ENCODE measurements around the gene LCN12. TPM values are rescaled to one million over a fixed set of nuclear protein-coding genes. Genes with fewer than 3 reads are reported as not detected.
A peak's percentile ranks its signal among the peaks of the same experiment; 100 is the strongest.

Gene LCN12
- total and polyA plus RNA-seq, 5 experiments from 2014 or later, result 2.6 to 2.7 TPM; not detected in 3

DNA sequence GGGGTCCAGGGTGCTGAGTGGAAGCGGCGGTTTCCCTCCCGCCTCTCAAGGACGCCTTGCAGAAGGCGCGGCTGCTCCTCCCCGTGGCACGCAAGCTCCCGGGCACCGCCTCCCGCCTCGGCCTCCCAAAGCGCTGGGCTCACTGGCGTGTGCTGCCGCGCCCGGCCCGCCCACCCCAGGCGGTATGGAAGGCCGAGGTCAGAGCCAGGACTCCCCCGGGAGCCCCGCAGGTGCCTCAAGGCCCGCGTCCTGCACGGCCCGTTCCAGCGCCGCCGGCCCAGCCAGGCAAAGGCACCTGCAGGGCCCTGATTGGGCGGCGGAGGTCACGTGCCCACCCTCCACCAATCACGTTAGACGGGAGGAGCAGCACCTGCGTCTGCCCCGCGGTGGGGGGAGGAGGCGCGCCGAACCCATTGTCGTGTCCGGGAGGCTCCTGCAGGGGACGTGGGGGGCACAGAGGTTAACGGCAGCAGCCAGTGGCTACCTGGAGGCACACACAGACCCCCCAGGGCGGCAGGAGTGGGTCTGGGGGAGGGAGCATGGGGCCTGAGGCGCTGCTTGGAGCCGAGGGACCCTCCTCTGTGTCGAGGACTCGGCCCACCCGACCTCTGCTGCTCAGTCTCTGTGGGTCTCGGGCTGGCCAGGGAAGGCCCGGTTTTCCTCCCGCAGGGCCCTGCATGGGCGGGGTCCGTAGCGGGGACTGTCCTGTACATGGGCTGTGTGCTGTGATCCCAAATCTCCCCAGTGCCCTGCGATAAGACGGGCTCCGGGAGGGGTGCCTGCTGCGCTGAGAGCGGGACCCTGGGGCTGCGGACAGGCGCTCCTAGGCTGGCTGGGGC lies 2.0 kb upstream of the LCN12 start:
- H3K4me1 Mint-ChIP-seq, result peaks cover 6 to 18% (median 17%) of the 10 kb centered on the region in 4 donors
- H3K9me3 Mint-ChIP-seq, result no peaks in the 10 kb centered on the region
- no peaks in the 10 kb centered on the region for H3K36me3 Mint-ChIP-seq
- peak overlapping the region; percentile 77 to 93 (median 86) for H3K4me3 Mint-ChIP-seq
- DNase-seq (peak; percentile 94 to 99 (median 96)), ATAC-seq (peak; percentile 96 to 98)
- peak overlapping the region; percentile 67 to 96 (median 90) for H3K27ac Mint-ChIP-seq
- H3K27me3 Mint-ChIP-seq, result no peaks in the 10 kb centered on the region
- POLR2A ChIA-PET, result interaction anchor here (0.7 to 9.5 kb wide), 8 partner anchors 10 to 85 kb away, joined by 3 to 113 read pairs (median 6); partner anchors contain the start of genes CLIC3 and PAXX

DNA sequence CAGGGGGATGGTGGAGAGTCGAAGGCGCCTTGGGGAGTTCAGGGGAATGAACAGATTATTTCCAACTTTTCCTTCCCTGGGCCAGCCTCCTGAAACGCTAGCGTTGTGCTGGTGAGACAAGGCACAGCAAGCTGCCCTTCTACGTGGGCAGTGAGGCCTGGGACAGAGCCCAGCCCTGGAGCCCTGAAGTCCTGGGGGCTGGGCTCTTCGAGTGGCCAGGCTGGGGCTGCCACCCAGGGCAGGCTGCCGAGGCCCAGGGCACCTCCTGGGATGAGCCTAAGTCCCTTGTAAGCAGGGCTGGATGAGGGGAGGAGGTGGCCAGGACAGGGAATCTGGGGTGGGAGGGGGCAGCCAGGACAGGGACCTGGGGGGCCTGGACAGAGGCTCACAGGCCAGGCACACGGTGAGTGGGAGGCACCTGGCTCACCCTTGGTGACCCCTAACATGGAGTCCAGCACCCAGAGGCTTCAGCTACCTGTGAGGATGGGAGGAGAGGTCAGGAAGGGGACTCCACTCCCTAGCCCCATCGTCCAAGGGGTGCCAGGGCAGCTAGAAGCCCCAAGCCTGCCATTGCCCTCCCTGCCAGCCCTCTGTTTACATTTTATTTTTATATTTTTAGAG lies 1.3 kb upstream of the LCN12 start:
- no peaks in the 10 kb centered on the region for H3K9me3 Mint-ChIP-seq
- POLR2A ChIA-PET, result interaction anchor here (0.7 to 9.5 kb wide), 6 partner anchors 9 to 84 kb away, joined by 3 to 113 read pairs (median 7); partner anchors contain the start of genes CLIC3 and PAXX
- ATAC-seq (no peak), DNase-seq (no peak)
- no peaks in the 10 kb centered on the region for H3K36me3 Mint-ChIP-seq
- no peaks in the 10 kb centered on the region for H3K27me3 Mint-ChIP-seq
- peaks cover 6 to 20% (median 17%) of the 10 kb centered on the region in 4 donors for H3K4me1 Mint-ChIP-seq
- peak overlapping the region; percentile 75 to 93 (median 86) for H3K4me3 Mint-ChIP-seq
- H3K27ac Mint-ChIP-seq, result peak overlapping the region; percentile 67 to 96 (median 90)

DNA sequence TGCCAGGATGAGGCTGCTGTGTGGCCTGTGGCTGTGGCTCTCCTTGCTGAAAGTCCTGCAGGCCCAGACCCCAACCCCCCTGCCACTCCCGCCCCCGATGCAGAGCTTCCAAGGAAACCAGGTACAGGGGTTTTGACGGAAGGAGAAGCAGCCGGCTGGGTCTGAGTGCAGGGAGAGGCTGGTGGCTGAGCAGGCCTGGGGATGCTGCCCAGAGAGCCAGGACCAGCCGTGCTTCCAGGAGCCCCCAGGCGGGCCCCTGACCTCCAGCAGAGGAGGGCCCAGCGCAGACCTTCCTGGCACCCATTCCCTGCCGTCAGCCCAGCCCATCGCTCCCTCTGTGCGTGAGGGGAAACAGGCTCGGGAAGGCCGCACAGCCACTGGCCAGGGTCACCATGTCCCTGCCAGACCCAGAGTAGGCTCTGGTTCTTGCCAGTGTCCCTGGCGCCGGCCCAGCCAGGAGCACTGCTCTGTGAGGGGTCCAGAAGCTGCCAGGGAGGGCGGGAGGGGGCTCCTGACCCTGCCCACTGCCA lies 313 bp downstream of the LCN12 start:
- Mint-ChIP-seq H3K4me3 (no peak overlapping the region), H3K4me1 (peaks cover 8 to 28% (median 20%) of the 10 kb centered on the region in 4 donors), H3K27ac (no peak overlapping the region), H3K36me3 (no peaks in the 10 kb centered on the region), H3K27me3 (no peaks in the 10 kb centered on the region), H3K9me3 (peaks cover 0 to 11% (median 0%) of the 10 kb centered on the region in 9 donors)
- ATAC-seq (no peak), DNase-seq (peak in 2 of 10 donors; percentile 3 to 51)
- POLR2A ChIA-PET, result interaction anchor here (0.6 to 1.6 kb wide), 6 partner anchors 11 to 174 kb away, joined by 3 to 4 read pairs (median 3); partner anchors contain the start of gene CLIC3

DNA sequence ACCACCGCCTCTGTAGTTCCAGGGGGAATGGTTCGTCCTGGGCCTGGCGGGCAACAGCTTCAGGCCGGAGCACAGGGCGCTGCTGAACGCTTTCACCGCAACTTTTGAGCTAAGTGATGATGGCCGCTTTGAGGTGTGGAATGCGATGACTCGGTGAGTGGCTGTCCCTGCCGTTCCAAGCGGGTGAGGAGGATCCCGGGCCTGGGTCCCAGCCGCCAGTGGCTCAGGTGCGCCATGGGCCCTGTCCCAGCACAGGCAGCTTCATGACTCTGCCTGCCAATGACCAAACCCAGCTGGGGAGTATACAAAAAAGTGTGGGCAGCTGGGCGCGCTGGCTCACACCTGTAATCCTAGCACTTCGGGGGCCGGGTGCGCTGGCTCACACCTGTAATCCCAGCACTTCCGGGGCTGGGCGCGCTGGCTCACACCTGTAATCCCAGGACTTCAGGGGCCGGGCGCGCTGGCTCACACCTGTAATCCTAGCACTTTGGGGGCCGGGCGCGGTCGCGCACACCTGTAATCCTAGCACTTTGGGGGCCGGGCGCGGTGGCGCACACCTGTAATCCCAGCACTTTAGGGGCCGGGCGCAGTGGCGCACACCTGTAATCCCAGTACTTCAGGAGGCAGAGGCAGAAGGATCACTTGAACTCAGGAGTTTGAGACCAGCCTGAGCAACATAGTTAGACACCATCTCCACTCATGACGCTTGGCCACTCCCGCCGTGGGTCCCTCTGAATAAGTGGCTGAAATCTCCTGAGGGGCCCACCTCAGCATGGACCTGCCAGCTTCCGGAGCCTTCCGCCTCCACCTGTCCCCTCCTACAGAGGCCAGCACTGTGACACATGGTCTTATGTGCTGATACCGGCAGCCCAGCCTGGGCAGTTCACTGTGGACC lies 1.1 kb downstream of the LCN12 start:
- Mint-ChIP-seq H3K36me3 (no peaks in the 10 kb centered on the region), H3K27me3 (no peaks in the 10 kb centered on the region), H3K4me1 (peaks cover 8 to 28% (median 21%) of the 10 kb centered on the region in 4 donors), H3K9me3 (peaks cover 0 to 11% (median 0%) of the 10 kb centered on the region in 9 donors), H3K27ac (peak overlapping the region in 1 of 10 donors; percentile 18), H3K4me3 (peak overlapping the region in 2 of 10 donors; percentile 29 to 33)
- DNase-seq, result peak in 2 of 10 donors; percentile 3 to 58
- no peak for ATAC-seq
- POLR2A ChIA-PET, result interaction anchor here (0.6 to 1.6 kb wide), 5 partner anchors 10 to 175 kb away, joined by 3 read pairs; partner anchors contain the start of gene CLIC3

DNA sequence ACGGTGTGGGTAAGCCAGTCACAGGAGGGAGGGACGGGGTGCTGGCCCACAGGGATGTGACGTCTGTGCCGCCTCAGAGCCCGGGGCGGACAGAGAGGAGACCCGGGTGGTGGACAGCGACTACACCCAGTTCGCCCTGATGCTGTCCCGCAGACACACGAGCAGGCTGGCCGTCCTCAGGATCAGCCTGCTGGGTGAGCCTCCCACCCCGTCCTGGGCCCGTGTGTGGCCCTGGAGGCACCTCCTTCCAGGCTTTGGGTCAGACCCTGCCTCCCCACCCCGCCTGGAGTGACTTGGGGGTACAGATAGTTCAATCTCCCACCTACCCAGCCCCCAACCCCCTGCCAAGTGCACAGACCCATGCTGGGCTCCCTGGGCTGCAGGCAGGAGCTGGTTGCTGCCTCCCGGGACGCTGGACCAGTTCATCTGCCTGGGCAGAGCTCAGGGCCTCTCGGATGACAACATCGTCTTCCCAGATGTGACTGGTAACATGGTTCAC lies 1.7 kb downstream of the LCN12 start:
- H3K4me1 Mint-ChIP-seq, result peaks cover 8 to 31% (median 20%) of the 10 kb centered on the region in 4 donors
- H3K36me3 Mint-ChIP-seq, result no peaks in the 10 kb centered on the region
- POLR2A ChIA-PET, result interaction anchor here (1.2 to 1.8 kb wide), 2 partner anchors 16 to 42 kb away, joined by 4 read pairs; partner anchors contain the start of gene CLIC3
- peak in 1 of 10 donors; percentile 43 for DNase-seq
- peaks cover 0 to 11% (median 0%) of the 10 kb centered on the region in 9 donors for H3K9me3 Mint-ChIP-seq
- H3K27me3 Mint-ChIP-seq, result no peaks in the 10 kb centered on the region
- no peak overlapping the region for H3K4me3 Mint-ChIP-seq
- H3K27ac Mint-ChIP-seq, result peak overlapping the region in 1 of 10 donors; percentile 43
- ATAC-seq, result no peak

DNA sequence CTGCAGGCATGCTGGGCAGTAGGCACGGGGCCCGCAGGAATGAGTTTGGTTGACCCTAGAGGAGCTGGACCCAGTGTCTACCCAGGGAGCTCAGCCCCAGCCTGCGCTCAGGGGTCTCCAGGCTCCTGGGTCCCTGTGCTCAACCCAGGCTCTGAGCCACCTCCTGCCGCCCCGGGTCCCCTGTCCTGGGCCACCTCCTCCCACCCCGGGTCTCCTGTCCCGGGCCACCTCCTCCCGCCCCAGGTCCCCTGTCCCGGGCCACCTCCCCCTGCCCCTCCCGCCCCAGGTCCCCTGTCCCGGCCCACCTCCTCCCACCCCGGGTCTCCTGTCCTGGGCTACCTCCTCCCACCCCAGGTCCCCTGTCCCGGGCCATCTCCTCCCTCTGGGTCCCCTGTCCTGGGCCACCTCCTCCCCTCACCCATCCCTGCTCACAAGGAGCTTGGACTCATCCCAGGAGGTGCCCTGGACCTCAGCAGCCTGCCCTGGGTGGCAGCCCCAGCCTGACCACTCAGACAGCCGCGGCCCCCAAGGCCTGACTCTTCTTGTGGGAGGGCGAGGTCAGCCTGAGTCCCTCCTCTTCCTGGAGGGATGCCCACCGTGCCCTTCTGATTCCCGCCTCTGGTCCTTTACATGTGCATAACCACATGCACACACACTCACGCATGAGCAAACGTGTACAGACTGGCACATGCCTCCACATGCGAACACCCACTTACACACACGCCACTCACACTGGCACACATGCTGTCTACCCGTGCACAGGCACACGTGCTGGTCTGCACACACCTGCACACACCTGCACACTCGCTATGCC lies 2.4 kb downstream of the LCN12 start:
- peaks cover 8 to 37% (median 20%) of the 10 kb centered on the region in 4 donors for H3K4me1 Mint-ChIP-seq

DNA sequence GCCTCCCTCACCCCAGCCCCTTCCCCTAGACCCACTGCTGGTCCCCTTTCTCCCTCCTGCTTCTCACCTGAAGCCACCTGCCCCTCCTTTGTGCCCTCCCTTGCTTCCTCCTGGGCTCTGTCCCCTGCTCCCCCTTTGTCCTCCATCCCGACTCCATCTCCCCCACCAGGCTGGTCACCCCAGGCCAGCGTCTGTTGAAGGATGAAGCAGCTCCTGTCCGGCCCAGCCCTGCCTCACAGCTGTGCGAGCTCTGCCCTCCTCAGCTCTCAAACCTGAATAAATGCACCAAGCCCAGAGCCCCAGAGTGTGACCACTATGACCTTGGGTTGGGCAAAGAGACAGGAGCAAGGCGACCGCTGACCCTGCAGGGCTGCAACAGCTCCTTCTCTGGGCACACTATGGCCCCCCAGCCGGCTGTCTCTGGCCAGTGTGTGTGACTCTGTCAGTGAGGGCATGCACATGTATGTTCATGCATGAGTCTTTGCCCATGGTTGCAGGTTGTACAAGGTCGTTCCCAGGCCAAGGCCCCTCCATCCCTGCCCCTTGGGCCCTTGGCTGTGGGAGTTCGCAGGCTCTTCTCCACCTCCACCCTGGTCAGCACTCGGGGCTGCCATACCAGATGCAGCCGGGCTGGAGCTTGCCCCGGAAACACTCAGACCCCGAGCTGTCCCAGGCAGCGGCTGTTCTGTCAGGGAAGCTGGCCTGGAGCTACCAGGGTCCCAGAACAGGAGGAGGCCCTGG lies 3.3 kb downstream of the LCN12 start:
- ATAC-seq (no peak), DNase-seq (peak in 1 of 10 donors; percentile 55)
- H3K27ac Mint-ChIP-seq, result peak overlapping the region in 1 of 10 donors; percentile 9
- no peaks in the 10 kb centered on the region for H3K27me3 Mint-ChIP-seq
- POLR2A ChIA-PET, result interaction anchor here (1.2 to 1.8 kb wide), 3 partner anchors 9 to 40 kb away, joined by 4 read pairs; partner anchors contain the start of gene CLIC3
- peaks cover 0 to 11% (median 0%) of the 10 kb centered on the region in 9 donors for H3K9me3 Mint-ChIP-seq
- no peak overlapping the region for H3K4me3 Mint-ChIP-seq
- H3K4me1 Mint-ChIP-seq, result peaks cover 8 to 40% (median 24%) of the 10 kb centered on the region in 4 donors
- H3K36me3 Mint-ChIP-seq, result no peaks in the 10 kb centered on the region

More for the DNA sequence above, 2.4 kb downstream of the LCN12 start:
- Mint-ChIP-seq H3K36me3 (no peaks in the 10 kb centered on the region), H3K9me3 (peaks cover 0 to 11% (median 0%) of the 10 kb centered on the region in 9 donors), H3K27me3 (no peaks in the 10 kb centered on the region), H3K27ac (peak overlapping the region in 2 of 10 donors; percentile 11 to 32), H3K4me3 (no peak overlapping the region)
- DNase-seq (peak in 2 of 10 donors; percentile 3 to 56), ATAC-seq (no peak)
- POLR2A ChIA-PET, result interaction anchor here (1.2 to 1.8 kb wide), 3 partner anchors 10 to 41 kb away, joined by 4 read pairs; partner anchors contain the start of gene CLIC3

DNA sequence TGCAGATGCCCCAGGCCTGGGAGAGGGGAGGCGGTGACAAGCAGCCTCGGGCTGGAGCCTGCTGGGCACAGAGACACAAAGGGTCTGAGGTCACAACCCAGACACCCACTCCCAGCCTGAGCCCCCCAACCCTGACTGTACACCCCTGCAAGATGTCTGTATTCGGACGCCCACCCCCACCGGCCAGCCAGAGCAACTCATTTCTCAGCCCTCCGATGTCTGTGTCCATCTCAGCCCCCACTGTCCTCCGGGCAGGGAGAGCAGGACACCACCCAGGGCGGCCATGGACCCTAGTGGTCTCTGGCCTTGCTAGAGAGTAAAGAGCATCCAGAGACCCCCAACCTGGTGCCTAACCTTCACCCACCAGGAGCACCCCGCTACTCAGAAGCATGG lies 3.9 kb downstream of the LCN12 start:
- Mint-ChIP-seq H3K4me3 (no peak overlapping the region), H3K27me3 (no peaks in the 10 kb centered on the region), H3K36me3 (no peaks in the 10 kb centered on the region), H3K4me1 (peaks cover 8 to 42% (median 27%) of the 10 kb centered on the region in 4 donors), H3K9me3 (peaks cover 0 to 11% (median 0%) of the 10 kb centered on the region in 9 donors), H3K27ac (peak overlapping the region in 1 of 10 donors; percentile 85)
- ATAC-seq (no peak), DNase-seq (peak in 1 of 10 donors; percentile 32)
- POLR2A ChIA-PET, result no interaction called here

DNA sequence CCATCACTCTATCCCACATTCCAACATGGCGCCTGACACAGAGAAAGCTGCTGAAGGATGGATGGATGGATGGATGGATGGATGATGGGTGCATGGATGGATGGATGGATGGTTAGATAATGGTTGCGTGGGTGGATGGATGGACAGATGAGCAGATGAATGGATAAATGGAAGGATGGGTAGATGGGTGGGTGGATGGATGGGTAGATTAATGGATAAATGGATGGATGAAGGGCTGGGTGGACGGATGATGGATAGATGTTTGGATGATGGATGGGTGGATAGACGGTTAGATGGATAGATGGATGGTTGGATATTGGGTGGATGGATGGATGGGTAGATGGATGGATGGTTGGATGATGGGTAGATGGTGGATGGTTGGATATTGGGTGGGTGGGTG lies 4.5 kb downstream of the LCN12 start:
- no peak for ATAC-seq
- POLR2A ChIA-PET, result no interaction called here
- no peaks in the 10 kb centered on the region for H3K27me3 Mint-ChIP-seq
- H3K36me3 Mint-ChIP-seq, result no peaks in the 10 kb centered on the region
- H3K27ac Mint-ChIP-seq, result peak overlapping the region in 1 of 10 donors; percentile 75
- H3K4me3 Mint-ChIP-seq, result no peak overlapping the region
- peaks cover 0 to 11% (median 0%) of the 10 kb centered on the region in 9 donors for H3K9me3 Mint-ChIP-seq
- peaks cover 8 to 47% (median 29%) of the 10 kb centered on the region in 4 donors for H3K4me1 Mint-ChIP-seq
- no peak for DNase-seq

DNA sequence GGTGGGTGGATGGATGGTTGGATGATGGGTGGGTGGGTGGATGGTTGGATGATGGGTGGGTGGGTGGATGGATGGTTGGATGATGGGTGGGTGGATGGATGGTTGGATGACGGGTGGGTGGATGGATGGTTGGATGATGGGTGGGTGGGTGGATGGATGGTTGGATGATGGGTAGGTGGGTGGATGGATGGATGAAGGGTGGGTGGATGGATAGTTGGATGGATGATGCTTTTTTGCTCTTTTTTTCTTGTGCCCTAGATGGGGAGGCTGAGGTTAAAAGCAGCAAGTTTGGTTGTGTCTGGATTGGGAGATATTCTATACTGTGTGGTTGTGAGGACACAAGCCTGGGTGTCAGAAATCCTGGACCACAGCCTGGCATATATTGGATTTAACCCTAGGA lies 5.4 kb downstream of the LCN12 start:
- ATAC-seq, result no peak
- no peak overlapping the region for H3K4me3 Mint-ChIP-seq

More for the DNA sequence above, 5.4 kb downstream of the LCN12 start:
- POLR2A ChIA-PET, result no interaction called here
- Mint-ChIP-seq H3K9me3 (peaks cover 0 to 11% (median 0%) of the 10 kb centered on the region in 9 donors), H3K36me3 (no peaks in the 10 kb centered on the region), H3K27me3 (no peaks in the 10 kb centered on the region), H3K27ac (no peak overlapping the region), H3K4me1 (peaks cover 8 to 55% (median 33%) of the 10 kb centered on the region in 4 donors)
- DNase-seq, result no peak
